ENCODE measurements around the gene STAG3.
A peak's percentile ranks its signal among the peaks of the same experiment; 100 is the strongest.
"Not testable (repeated sequence)": the region's sequence is repeated elsewhere in the genome, so short reads cannot be mapped to it uniquely, and the experiment has no call there.

STAG3 gene

DNA sequence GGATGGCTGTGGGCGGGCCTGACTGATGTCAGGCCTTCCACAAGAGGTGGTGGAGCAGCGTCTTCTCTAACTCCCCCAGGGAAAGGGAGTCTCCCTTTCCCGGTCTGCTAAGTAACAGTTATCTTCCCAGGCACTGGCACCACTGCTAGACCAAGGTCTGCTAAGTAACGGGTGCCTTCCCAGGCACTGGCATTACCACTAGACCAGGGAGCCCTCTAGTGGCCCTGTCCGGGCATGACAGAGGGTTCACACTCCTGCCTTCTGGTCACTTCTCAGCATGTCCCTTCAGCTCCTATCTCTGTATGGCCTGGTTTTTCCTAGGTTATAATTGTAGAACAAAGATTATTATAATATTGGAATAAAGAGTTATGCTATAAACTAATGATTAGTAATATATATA is 40.2 kb downstream of the STAG3 start:
- not testable (repeated sequence) for DNase-seq (ENCODE audit: low read depth); H3K4me3 ChIP-seq (ENCODE audit: low read depth, low read length)
- TF ChIP-seq, protein P1, sequence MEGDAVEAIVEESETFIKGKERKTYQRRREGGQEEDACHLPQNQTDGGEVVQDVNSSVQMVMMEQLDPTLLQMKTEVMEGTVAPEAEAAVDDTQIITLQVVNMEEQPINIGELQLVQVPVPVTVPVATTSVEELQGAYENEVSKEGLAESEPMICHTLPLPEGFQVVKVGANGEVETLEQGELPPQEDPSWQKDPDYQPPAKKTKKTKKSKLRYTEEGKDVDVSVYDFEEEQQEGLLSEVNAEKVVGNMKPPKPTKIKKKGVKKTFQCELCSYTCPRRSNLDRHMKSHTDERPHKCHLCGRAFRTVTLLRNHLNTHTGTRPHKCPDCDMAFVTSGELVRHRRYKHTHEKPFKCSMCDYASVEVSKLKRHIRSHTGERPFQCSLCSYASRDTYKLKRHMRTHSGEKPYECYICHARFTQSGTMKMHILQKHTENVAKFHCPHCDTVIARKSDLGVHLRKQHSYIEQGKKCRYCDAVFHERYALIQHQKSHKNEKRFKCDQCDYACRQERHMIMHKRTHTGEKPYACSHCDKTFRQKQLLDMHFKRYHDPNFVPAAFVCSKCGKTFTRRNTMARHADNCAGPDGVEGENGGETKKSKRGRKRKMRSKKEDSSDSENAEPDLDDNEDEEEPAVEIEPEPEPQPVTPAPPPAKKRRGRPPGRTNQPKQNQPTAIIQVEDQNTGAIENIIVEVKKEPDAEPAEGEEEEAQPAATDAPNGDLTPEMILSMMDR (IDR thresholded peaks at IDR 0.05; ENCODE audit: low read depth, low read length, missing control alignments): peak; percentile 56

DNA sequence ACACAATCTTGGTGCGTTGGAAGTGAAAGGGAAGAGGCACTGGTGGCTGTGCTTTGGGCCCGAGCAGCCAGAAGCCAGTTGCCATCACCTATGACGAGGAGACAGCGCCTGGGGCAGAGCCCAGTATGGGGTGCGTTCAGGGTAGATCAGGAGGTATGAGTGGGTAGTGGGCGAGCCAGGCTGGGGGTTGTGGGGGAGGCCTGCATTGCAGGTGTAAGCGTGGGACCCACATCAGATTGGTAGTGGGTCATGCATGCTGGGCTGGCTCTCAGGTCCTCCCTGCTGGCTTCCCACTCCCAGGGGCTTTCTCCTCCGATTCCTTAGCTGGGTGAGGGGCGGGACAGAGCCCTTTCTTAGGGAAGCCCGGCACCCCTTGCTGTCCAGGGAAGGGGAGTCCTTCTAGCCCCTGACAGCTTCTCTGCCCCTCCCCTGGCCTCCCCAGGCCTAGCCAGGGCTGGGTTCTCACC is 41.6 kb downstream of the STAG3 start:
- TF ChIP-seq, protein P1 (IDR thresholded peaks at IDR 0.05; ENCODE audit: low read depth, low read length, missing control alignments): no peak
- peak overlapping the region; percentile 59 for H3K4me3 ChIP-seq (ENCODE audit: low read depth, low read length)
- DNase-seq (ENCODE audit: low read depth): no peak

DNA sequence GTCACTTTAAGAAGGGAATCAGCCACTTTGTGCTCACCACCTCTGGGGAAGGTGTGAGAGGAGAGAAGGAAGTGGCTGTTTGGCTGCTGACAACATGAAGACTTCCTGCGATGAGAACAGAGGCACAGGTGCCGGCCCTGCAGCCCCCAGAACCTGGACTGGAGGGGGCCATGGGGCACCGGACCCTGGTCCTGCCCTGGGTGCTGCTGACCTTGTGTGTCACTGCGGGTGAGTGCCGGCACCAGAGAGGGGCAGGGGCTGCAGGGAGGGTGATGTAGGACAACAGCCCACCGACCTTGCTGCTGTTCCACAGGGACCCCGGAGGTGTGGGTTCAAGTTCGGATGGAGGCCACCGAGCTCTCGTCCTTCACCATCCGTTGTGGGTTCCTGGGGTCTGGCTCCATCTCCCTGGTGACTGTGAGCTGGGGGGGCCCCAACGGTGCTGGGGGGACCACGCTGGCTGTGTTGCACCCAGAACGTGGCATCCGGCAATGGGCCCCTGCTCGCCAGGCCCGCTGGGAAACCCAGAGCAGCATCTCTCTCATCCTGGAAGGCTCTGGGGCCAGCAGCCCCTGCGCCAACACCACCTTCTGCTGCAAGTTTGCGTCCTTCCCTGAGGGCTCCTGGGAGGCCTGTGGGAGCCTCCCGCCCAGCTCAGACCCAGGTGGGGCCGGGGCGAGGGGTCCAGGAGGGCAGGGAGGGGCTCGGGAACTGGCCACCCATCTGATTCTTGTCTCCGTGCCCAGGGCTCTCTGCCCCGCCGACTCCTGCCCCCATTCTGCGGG is 42.3 kb downstream of the STAG3 start, which contains the start of gene PVRIG:
TSS of gene PVRIG (plus strand) at position 149 of the 785 bp plus-strand sequence. CDS start at position 171, 22 bp downstream.
- peak within 1 kb of the TSS; percentile 59 for H3K4me3 ChIP-seq (ENCODE audit: low read depth, low read length)
- not testable (repeated sequence) for DNase-seq (ENCODE audit: low read depth)

DNA sequence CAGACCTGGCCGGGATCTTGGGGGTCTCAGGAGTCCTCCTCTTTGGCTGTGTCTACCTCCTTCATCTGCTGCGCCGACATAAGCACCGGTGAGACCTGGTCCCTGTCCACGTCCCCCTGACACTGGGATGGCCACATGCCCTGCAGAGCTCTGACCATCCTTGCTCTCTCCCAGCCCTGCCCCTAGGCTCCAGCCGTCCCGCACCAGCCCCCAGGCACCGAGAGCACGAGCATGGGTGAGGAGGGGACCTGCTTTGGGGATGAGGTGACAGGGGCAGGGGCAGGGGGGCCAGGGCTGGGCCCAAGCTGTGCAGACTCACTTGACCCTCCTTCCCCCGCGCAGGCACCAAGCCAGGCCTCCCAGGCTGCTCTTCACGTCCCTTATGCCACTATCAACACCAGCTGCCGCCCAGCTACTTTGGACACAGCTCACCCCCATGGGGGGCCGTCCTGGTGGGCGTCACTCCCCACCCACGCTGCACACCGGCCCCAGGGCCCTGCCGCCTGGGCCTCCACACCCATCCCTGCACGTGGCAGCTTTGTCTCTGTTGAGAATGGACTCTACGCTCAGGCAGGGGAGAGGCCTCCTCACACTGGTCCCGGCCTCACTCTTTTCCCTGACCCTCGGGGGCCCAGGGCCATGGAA is 43.0 kb downstream of the STAG3 start:
- no peak for DNase-seq (ENCODE audit: low read depth)
- H3K4me3 ChIP-seq (ENCODE audit: low read depth, low read length): peak overlapping the region; percentile 59
- TF ChIP-seq, protein P1 (IDR thresholded peaks at IDR 0.05; ENCODE audit: low read depth, low read length, missing control alignments): no peak

DNA sequence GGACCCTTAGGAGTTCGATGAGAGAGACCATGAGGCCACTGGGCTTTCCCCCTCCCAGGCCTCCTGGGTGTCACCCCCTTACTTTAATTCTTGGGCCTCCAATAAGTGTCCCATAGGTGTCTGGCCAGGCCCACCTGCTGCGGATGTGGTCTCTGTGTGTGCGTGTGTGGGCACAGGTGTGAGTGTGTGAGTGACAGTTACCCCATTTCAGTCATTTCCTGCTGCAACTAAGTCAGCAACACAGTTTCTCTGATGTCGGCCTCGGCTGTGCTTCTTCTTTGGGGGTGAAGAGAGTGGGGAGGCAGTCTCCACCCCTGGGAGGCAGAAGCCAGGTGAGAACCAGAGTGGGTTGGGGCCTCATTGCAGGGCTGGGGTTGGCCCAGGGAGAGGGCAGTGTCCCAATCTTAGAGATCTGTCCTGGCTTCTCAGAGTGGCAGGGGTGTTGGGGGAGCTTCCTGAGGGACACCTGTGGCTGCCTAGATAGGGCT is 43.6 kb downstream of the STAG3 start:
- DNase-seq (ENCODE audit: low read depth): peak; percentile 86
- H3K4me3 ChIP-seq (ENCODE audit: low read depth, low read length): peak overlapping the region; percentile 59
- TF ChIP-seq, protein P1 (IDR thresholded peaks at IDR 0.05; ENCODE audit: low read depth, low read length, missing control alignments): no peak

DNA sequence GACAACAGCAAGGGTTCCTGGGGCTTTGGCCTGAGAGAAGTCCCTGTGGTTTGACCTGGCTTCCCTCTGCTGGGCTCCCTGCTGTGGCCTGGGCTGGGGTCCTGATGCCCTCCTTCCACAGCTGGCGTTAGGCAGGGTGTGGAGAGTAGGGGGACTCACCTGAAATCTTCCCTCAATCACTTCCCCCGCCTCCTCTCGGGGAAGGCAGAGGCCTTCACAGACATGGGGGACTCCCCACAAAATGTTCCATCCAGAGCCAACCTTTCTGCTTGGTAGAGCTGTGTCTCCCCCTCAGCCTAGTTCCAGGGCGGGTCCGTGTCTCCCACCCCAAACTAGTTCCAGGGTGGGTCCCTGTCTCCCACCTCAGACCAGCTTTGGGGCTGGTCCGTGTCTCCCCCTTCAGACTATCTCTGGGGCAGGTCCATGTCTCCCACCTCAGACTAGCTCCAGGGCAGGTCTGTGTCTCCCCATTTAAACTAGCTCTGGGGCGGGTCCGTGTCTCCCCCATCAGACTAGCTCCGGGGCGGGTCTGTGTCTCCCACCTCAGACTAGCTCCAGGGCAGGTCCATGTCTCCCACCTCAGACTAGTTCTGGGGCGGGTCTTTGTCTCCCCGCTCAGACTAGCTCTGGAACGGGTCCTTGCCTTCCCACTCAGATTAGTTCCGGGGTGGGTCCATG is 44.2 kb downstream of the STAG3 start:
- no peak for DNase-seq (ENCODE audit: low read depth)
- TF ChIP-seq, protein P1 (IDR thresholded peaks at IDR 0.05; ENCODE audit: low read depth, low read length, missing control alignments): no peak
- H3K4me3 ChIP-seq (ENCODE audit: low read depth, low read length): peak overlapping the region; percentile 59
